ENCODE results near the gene LINGO4.

DNA sequence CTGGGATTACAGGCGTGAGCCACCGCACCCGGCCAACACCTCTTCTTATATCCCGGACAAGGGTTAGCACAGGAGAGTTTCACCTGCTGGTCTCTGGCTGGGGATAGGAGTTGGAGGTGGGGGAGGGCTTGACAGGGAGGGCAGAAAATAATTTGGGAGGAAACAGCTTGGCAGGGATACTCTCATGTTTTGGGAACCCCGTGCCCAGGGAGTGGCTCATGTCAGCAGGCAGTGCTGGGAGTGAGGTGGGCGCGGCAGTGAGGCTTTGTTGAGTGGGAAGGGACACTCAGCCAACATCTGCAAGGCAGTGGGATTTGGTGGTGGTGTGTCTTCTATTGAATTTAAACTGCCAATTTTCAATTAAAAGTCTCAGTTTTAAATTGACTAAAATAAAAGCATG is 49.4 kb upstream of the LINGO4 start:
- TF ChIP-seq POLR2A (IDR thresholded peaks at IDR 0.05) (no peak), CTCF (IDR thresholded peaks at IDR 0.05) (no peak), POLR2AphosphoS5 (IDR thresholded peaks at IDR 0.05) (no peak)
